NCI-H1105 (cell line): ENCODE measurements around the gene TUBB8.
"Not testable (repeated sequence)": the region's sequence is repeated elsewhere in the genome, so short reads cannot be mapped to it uniquely, and the experiment has no call there.

Experiments
- DNase-seq: peaks from one replicate; lab custom pipeline; 2025; lab: John Stamatoyannopoulos, UW

TUBB8 gene

DNA sequence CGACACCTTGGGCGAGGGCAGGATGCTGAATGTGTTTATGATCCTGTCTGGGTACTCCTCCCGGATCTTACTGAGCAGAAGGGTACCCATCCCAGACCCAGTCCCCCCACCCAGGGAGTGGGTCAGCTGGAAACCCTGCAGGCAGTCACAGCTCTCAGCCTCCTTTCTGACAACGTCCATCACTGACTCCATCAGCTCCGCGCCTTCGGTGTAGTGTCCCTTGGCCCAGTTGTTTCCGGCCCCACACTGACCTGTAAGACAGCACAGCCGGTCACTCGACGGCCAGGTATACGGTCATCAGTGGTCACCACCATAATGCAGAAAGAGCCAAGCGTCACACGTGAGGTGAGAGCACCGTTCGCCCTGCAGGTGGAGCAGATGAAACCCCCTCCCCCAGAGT is 1.2 kb downstream of the TUBB8 start:
- DNase-seq: not testable (repeated sequence)

GRCh38 chr10:13315-13635 is 35.8 kb downstream of the TUBB8 start:
- not testable (repeated sequence) for DNase-seq

DNA sequence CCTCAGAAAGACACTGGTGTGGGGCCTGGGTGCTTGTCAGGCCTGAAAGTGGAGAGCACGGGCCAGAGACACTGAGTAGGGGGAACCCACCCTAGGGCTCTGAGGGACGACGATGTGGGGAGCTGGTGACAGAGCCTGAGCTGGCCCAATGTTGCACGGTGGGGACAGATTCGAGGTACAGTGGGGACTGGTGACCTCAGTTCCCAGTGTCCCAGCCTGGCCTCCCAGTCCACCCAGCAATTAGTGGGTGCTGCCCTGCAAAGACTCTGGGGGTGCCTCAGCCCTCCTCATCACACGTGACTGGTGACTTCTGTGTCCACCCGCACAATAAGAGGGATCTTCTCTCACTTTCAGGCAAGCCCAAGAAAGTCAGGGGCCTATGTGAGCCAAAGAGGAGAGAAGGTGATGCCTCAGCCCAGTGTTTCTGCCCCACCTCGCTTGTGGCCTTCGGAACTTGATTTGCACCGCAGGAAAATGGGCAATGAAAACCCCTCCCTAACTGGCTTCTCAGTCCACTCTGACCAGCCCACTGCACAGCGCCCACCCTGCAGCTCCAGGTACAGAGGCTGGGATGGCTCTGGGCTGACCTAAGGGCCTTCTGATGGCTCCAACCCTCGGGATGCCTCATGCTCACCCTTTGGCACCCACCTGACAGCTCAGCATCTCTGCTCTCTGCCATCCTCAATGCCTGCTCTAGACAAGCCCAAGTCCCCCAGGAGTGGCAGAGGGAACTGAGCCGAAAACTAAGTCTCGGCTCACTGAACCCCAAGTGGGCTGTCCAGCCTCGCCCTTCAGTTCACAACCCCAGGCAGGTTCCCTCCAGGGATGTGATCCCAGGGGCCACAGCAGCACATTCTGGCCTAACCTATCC is 36.4 kb downstream of the TUBB8 start:
- not testable (repeated sequence) for DNase-seq

GRCh38 chr10:11260-11659 is 37.8 kb downstream of the TUBB8 start:
- DNase-seq: not testable (repeated sequence)

- DNase-seq: not testable (repeated sequence)
Measured at GRCh38 chr10:10261-10971, 38.7 kb downstream of the TUBB8 start.
